K562 treated with DMSO at 1 percent for 12 hours (cell line): ENCODE data around the gene TIGD7. TPM values are rescaled to one million over a fixed set of nuclear protein-coding genes. Genes with fewer than 3 reads are reported as not detected.

Experiments used
- total RNA-seq: library from RNA; unstranded; fragments of 300-600 nt; gene quantifications from 2 replicates; pipeline ENCODE4 v1.2.3, GENCODE V29; 2022; ENCODE audit not compliant: insufficient read depth

The TIGD7 gene, protein sequence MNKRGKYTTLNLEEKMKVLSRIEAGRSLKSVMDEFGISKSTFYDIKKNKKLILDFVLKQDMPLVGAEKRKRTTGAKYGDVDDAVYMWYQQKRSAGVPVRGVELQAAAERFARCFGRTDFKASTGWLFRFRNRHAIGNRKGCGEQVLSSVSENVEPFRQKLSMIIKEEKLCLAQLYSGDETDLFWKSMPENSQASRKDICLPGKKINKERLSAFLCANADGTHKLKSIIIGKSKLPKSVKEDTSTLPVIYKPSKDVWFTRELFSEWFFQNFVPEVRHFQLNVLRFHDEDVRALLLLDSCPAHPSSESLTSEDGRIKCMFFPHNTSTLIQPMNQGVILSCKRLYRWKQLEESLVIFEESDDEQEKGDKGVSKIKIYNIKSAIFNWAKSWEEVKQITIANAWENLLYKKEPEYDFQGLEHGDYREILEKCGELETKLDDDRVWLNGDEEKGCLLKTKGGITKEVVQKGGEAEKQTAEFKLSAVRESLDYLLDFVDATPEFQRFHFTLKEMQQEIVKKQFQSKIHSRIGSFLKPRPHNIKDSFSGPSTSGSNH
- 1.2 and 3.8 TPM in 2 replicates for total RNA-seq

DNA sequence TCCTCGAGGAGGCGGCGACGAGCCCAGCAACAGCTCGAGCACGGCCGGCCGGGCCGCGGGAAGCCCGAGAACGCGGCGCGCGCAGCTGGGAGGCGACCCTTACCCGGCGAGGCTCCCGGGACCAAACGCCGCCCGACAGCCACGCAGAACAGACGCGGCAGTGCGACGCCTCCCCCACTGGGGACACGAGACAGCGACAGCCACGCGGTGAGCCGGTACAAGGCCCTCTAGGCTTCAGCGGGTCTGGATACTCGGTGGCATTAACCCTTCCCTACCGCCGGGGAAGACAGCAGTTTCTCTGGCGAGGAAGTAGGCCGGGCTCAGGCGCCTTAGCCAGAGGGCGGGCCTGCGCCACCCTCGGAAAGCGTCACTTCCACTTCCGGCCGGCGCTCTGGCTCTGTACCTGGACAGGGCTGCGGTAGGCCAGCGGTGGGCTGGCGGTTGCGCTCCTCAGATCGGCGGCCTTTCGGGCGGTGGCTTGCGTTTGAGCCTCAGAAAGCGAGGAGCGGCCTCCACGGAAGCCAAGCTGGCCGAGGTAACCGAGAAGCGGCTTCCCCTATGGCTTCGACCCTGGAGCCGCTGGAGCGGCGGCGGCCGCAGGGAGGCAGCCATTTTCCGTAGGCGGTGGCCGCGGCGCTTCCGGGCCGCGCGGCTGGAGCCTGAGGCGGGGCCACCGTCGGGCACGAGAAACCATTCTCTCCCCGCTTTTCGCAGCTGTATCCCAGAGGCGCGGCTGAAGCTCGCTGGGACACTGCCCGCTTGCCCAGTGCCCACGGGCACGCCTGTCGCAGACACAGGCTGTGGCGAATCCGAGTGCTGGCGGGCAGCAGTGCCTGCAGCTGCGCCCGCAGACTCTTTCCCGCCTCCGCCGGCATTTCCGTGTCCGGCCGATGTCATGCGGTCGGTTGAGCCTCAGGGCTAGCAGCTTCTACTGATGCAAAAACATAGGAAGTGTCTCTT, at the start of gene TIGD7, which contains the start of gene ZNF75A:
TSS of gene TIGD7 (minus strand) at position 322 of the 960 bp plus-strand sequence. CDS start 4,816 bp downstream, outside the sequence.
TSS of gene ZNF75A (plus strand) at position 389 of the 960 bp plus-strand sequence. CDS start 2,932 bp downstream, outside the sequence.

DNA sequence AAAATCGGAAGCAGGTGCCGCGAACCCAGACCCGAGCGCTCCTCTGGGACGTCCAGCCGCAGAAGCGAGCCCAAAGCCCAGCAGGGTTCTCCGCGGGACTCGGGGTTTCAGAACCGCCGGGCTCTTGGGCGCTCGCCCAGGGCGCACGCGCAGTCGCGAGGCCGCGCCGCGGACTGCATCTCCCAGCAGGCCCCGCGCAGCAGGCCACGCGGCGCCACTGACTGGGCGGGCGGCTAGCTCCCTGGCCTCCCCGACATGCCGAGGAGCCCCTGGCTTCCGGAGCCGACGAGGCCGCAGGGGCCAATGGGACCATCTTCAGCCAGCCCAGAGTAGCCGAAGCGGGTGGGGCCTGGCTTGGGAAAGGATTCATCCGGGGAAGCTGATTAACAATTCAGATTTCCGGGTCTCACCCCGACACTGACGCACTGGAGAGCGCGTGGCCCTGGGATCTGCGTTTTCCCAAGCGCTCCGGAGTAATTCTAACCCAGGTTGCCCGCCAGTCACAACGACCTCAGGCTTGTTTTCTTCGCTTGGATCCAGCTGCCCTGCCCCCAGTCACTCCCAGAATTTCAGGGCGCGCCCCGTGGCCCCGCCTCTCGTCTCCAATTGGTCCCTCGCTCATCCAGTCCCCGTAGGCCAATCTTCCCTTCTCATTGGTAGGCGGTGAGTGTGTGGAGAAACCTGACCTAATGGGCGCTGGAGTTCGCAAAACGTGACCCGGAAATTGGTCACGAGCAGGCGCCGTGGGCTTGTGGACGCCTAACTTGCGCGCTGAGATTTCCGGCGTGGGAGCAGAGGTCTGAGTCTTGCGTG, 22.3 kb downstream of the TIGD7 start, which contains the start of gene ZNF263:
TSS of gene ZNF263 (plus strand) at position 762 of the 813 bp plus-strand sequence. CDS start 328 bp downstream, outside the sequence.

DNA sequence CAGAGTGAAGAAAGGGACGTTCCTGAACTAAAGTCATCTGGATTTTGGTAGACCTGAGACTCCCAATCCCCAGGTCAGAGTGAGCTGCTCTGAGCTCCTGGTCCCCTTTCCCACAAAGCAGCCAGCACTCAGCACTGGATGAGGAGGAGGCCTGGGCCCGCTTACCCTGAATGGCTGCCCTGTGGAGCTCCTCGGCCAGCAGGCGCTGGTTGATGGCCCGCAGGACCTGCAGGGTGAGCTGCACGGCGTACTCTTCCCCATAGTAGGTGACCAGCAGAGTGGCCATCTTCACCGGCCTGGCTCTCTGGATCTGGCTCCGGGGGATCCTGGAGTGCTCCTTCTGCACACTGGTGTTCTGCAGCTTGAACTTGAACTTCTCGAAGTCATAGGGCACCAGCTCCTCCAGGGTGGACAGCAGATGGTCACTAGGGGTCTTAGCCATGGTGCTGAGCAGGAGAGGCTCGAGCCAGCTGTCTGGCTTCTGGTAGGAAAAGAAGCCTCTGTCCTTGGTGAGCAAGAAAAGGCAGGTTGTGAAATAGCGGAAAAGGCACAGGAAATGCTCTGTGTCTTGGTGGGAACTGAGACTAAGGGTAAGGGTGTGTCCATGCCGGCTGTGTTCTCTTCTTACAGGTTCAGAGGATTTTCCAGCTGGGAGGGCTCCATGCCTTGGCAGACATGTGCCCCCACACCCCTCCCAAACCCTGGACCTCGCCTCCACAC, 48.9 kb downstream of the TIGD7 start, which contains the start of gene MEFV:
TSS of gene MEFV (minus strand) at position 488 of the 720 bp plus-strand sequence. CDS start at position 442, 46 bp downstream.

Other genes starting within 250 kb of the TIGD7 start
- 10.0 and 14.9 TPM in 2 replicates for gene IL32, start 239.8 kb downstream of the TIGD7 start, total RNA-seq
- not detected in 2 replicates for gene ZSCAN10, start 206.1 kb downstream of the TIGD7 start, total RNA-seq
- gene ZNF205, start 192.8 kb downstream of the TIGD7 start, total RNA-seq, result 22.5 and 22.7 TPM in 2 replicates
- 10.6 and 22.0 TPM in 2 replicates for gene ZNF213, start 170.4 kb downstream of the TIGD7 start, total RNA-seq
- not detected in 2 replicates for gene OR1F1, start 117.2 kb downstream of the TIGD7 start, total RNA-seq
- gene ZNF200, start 70.3 kb downstream of the TIGD7 start, total RNA-seq, result 6.1 and 9.9 TPM in 2 replicates
- gene MEFV, start 48.8 kb downstream of the TIGD7 start, total RNA-seq, result not detected in 2 replicates
- gene ZNF263, start 21.9 kb downstream of the TIGD7 start, total RNA-seq, result 36.1 and 40.4 TPM in 2 replicates
- gene ZNF75A, start 67 bp upstream of the TIGD7 start, total RNA-seq, result 4.2 and 10.1 TPM in 2 replicates
- not detected in 2 replicates for gene OR2C1, start 50.5 kb upstream of the TIGD7 start, total RNA-seq
- 6.8 and 15.8 TPM in 2 replicates for gene ZSCAN32, start 95.6 kb upstream of the TIGD7 start, total RNA-seq
- gene ZNF174, start 95.8 kb upstream of the TIGD7 start, total RNA-seq, result 13.1 and 21.1 TPM in 2 replicates
- 0.47 TPM in 1 of 2 replicates, not detected in the other for gene ZNF597, start 138.1 kb upstream of the TIGD7 start, total RNA-seq
- gene NAA60, start 138.2 kb upstream of the TIGD7 start, total RNA-seq, result 36.0 and 48.2 TPM in 2 replicates
- gene C16orf90, start 190.1 kb upstream of the TIGD7 start, total RNA-seq, result not detected in 2 replicates
- gene CLUAP1, start 195.6 kb upstream of the TIGD7 start, total RNA-seq, result 2.1 and 5.0 TPM in 2 replicates